ENCODE measurements around the gene OR13F1.
A peak's percentile ranks its signal among the peaks of the same experiment; 100 is the strongest.
"Not testable (repeated sequence)": the region's sequence is repeated elsewhere in the genome, so short reads cannot be mapped to it uniquely, and the experiment has no call there.

OR13F1 gene

GRCh38 chr9:104503963-104504362, at the start of gene OR13F1:
TSS of gene OR13F1 (plus strand) at chr9:104504263. CDS start at chr9:104504263, 0 bp downstream.
- DNase-seq (ENCODE audit: low spot score): no peak

DNA sequence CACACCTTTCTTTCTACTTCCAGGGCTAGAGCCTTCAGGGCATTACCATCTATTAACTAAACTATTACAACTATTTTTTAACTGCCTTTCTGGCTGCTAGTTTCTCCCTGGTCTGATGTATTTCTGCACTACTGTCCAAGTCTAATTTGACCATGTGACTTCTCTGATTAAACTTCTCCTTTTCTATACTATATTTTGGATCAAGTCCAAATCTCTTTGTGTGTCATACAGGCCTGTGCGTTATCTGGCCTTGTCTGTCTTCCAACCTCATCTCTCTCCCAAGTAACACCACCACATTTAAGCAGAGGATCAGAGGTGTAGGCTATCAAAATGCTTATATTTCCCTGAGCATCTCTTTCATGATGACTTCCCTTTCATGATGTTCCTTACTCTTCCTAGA, 47.2 kb upstream of the OR13F1 start:
- no peak for DNase-seq (ENCODE audit: low spot score)

GRCh38 chr9:104463864-104464263, 40.2 kb upstream of the OR13F1 start:
- no peak for DNase-seq (ENCODE audit: low spot score)

DNA sequence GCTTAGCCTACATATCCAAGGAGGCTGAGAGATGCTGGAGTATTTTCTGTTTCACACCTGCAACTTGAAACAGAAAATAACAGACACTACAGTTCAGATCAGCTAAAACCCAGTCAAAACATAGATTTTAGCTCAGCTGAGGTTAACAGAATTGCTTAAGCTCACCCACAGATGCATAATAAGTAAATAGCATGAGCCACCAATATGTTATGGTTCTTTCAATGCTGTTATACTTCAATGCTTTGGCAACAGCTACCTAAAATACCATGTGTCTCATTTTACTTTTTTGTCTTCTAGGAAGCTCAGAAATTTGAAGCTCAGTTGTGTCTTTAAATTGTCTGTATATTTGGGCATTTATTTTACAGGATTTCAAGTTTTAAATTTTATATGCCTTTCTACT, 35.8 kb upstream of the OR13F1 start:
- no peak for DNase-seq (ENCODE audit: low spot score)

GRCh38 chr9:104482921-104483570, 21.0 kb upstream of the OR13F1 start:
- DNase-seq (ENCODE audit: low spot score): no peak

- no peak for DNase-seq (ENCODE audit: low spot score)
Observed at GRCh38 chr9:104485014-104485413, 19.0 kb upstream of the OR13F1 start.

- DNase-seq (ENCODE audit: low spot score): peak; percentile 54
Observed at GRCh38 chr9:104494808-104495207, 9.3 kb upstream of the OR13F1 start.

GRCh38 chr9:104503440-104503839, 623 bp upstream of the OR13F1 start:
- no peak for DNase-seq (ENCODE audit: low spot score)

DNA sequence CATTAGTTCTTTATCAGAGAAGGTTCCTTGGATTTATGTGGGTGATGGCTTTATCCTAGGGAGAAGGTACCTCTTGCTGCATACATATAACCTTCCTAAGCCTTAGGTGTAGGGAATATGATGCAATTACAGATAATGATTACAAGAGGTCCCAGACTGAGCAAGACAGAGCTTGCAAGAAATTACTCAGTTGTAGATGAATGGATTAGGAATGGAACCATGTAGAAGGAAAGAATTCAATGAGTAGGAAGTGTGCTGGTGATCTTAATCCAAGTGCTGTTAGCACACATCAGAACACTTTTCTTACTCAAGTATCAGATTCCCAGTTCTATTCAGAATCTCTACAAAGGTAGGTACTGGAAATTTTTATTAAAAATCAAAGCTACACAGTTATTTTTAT, 2.5 kb downstream of the OR13F1 start:
- DNase-seq (ENCODE audit: low spot score): no peak

DNA sequence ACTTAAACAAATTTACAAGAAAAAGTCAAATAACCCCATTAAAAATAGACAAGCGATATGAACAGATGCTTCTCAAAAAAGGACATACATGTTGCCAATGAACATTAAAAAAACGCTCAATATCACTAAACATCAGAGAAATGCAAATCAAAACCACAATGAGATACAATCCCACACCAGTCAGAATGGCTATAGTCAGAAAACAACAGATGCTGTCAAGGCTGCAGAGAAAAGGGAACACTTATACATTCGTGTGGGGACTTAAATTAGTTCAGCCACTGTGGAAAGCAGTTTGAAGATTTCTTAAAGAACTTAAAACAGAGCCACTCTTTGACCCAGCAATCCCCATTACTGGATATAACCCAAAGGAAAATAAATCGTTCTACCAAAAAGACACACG, 10.8 kb downstream of the OR13F1 start:
- no peak for DNase-seq (ENCODE audit: low spot score)

GRCh38 chr9:104520241-104520640, 16.2 kb downstream of the OR13F1 start:
- not testable (repeated sequence) for DNase-seq (ENCODE audit: low spot score)

DNA sequence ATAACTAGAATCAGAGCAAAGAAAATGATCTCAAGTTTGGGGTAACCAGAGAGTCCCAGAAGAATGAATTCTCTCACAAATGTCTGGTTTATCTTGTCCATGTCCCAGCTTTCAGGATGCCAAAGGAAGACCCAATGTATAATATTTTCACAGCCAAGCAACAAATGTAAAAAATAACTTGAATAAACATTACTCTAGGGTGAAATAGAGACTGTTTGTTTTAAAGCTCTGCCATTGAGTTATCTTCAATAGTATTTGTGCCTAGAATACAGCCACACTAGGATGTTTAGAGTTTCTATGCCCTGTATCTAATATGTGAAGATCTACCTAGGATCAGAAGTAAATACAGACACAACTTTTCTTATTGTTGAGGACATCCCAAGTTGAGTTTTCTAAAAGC, 23.0 kb downstream of the OR13F1 start, which contains the start of gene OR13C4:
TSS of gene OR13C4 (minus strand) at position 101 of the 400 bp plus-strand sequence. CDS start at position 101, 0 bp downstream.
- no peak for DNase-seq (ENCODE audit: low spot score)

GRCh38 chr9:104536756-104537155, 32.7 kb downstream of the OR13F1 start, which contains the start of gene OR13C3:
TSS of gene OR13C3 (minus strand) at chr9:104536856. CDS start at chr9:104536723, 133 bp downstream.
- DNase-seq (ENCODE audit: low spot score): no peak

DNA sequence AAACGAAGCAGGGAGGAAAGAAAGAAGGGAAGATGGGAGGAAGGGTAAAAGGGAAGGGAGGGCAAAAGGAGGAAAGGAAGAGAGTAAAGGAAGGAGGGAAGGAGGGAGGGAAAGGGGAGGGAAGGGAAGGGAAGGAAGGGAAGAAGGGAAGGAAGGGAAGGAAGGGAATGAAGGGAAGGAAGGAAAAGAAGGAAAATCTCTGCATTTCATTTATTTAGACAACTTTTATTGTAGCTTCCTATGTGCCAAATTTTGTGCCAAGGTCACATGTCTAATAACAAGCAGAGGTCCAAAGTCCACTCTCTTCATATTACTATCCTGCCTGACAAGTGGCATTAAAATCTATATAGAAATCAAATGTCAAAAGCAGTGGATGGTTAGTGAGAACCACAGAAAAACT, 35.2 kb downstream of the OR13F1 start:
- no peak for DNase-seq (ENCODE audit: low spot score)

- no peak for DNase-seq (ENCODE audit: low spot score)
Observed at GRCh38 chr9:104544644-104545043, 40.6 kb downstream of the OR13F1 start.

DNA sequence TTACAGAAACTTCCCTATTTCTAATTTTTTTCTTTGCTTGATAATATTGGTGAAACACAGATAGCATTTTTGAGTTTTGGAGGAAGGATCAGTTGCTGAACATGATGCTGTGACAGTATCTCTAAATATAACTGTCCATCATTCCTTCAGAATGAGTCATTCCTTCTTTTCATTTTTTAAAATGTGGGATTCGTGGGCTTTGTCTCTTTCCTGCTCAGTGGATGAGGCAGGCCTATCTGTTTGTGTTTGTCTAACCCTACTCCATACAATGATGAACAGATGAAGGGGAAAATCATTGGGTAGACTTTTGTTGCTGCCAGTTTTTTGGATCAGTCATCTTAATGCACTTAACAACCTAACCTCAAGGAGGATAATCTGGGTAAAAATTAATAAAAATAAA, 49.2 kb downstream of the OR13F1 start:
- no peak for DNase-seq (ENCODE audit: low spot score)
